ENCODE results near the gene SLC39A11.

Gene SLC39A11

GRCh38 chr17:72771734-72772133, 320.8 kb downstream of the SLC39A11 start:
- no CpG with 5 or more reads among the region's 3 CpGs for WGBS
- Histone ChIP-seq H3K18ac (ENCODE audit: low read depth in 1 of 2, low read length in 2 of 2) (no peak overlapping the region), H3K4me1 (ENCODE audit: control insufficient read depth, insufficient read depth, low read depth, low read length) (no peaks in the 10 kb centered on the region), H3K9me3 (ENCODE audit: control insufficient read depth, low read length) (no peaks in the 10 kb centered on the region), H3K4me3 (ENCODE audit: insufficient read depth in 1 of 2, low read depth in 1 of 2, low read length in 2 of 2) (no peak overlapping the region), H3K9ac (ENCODE audit: low read length) (no peak overlapping the region), H3K27me3 (ENCODE audit: control insufficient read depth in 1 of 2, insufficient read depth in 1 of 2, low read length in 2 of 2) (no peaks in the 10 kb centered on the region), H2BK120ac (ENCODE audit: low read depth, low read length) (no peak overlapping the region), H4K8ac (ENCODE audit: low read length) (no peak overlapping the region), H2AK5ac (ENCODE audit: low read length, severe bottlenecking) (no peak overlapping the region), H3K27ac (ENCODE audit: low read length, poor library complexity, severe bottlenecking) (no peak overlapping the region), H3K4me2 (ENCODE audit: low read length, poor library complexity, severe bottlenecking) (no peak overlapping the region), H2BK15ac (ENCODE audit: low read depth, poor library complexity, severe bottlenecking) (no peak overlapping the region), H3K23ac (ENCODE audit: low read length in 2 of 2) (no peak overlapping the region), H3K79me1 (replicated peaks; ENCODE audit: low read length, poor library complexity, severe bottlenecking) (no peaks in the 10 kb centered on the region), H2BK12ac (ENCODE audit: low read length in 2 of 2) (no peak overlapping the region), H4K91ac (ENCODE audit: low read length) (no peak overlapping the region), H2BK5ac (ENCODE audit: low read depth, low read length, poor library complexity, severe bottlenecking) (no peak overlapping the region), H3K14ac (ENCODE audit: low read length in 2 of 2) (no peak overlapping the region), H3K4ac (ENCODE audit: low read depth in 1 of 2, low read length in 2 of 2) (no peak overlapping the region), H3K36me3 (ENCODE audit: control insufficient read depth in 1 of 2, insufficient read depth in 2 of 2, low read depth in 1 of 2, low read length in 2 of 2) (peaks cover 4 to 8% of the 10 kb centered on the region in 2 experiments), H2AFZ (ENCODE audit: low read depth, low read length) (no peak overlapping the region)
- no peak for DNase-seq

DNA sequence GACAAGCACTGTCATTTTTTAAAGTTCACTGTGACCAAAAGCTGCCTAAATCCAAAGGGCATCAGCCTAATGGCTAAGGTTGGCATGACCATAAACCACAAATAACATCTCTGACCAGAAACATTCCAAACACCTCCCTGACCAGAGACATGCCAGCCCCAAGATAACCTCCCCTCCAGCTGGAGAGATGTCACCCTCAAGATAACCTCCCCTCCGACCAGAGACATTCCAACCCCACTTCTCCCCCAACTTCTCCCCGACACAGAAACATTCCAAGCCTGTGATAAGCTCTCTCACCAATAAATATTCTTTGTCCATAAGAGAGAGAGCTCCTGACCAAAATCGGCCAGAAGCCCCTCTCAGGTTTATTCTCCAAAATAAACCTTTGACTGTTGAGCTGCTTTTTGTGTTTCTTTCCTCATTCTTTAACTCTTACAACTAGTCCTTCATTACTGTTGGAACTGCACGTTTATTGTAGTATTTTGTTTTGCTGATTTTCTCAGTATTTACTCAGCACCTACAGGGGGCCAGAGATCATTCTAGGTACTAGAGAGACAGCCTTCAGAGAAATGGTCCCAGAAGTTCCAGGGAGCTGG, 325.6 kb downstream of the SLC39A11 start:
- no peaks in the 10 kb centered on the region for H3K4me1 ChIP-seq (ENCODE audit: control insufficient read depth, insufficient read depth, low read depth, low read length)
- H3K27me3 ChIP-seq (ENCODE audit: control insufficient read depth in 1 of 2, insufficient read depth in 1 of 2, low read length in 2 of 2) = no peaks in the 10 kb centered on the region
- H3K23ac ChIP-seq (ENCODE audit: low read length in 2 of 2) = no peak overlapping the region
- no peak overlapping the region for H3K4me2 ChIP-seq (ENCODE audit: low read length, poor library complexity, severe bottlenecking)
- H2BK5ac ChIP-seq (ENCODE audit: low read depth, low read length, poor library complexity, severe bottlenecking) = no peak overlapping the region
- H3K4ac ChIP-seq (ENCODE audit: low read depth in 1 of 2, low read length in 2 of 2) = no peak overlapping the region
- H2BK15ac ChIP-seq (ENCODE audit: low read depth, poor library complexity, severe bottlenecking) = no peak overlapping the region
- H3K79me1 ChIP-seq (replicated peaks; ENCODE audit: low read length, poor library complexity, severe bottlenecking) = no peaks in the 10 kb centered on the region
- H2AFZ ChIP-seq (ENCODE audit: low read depth, low read length) = no peak overlapping the region
- no peak overlapping the region for H3K4me3 ChIP-seq (ENCODE audit: insufficient read depth in 1 of 2, low read depth in 1 of 2, low read length in 2 of 2)
- WGBS = 80% methylated on average over 4 of the region's 4 CpGs
- H2BK120ac ChIP-seq (ENCODE audit: low read depth, low read length) = no peak overlapping the region
- no peak for DNase-seq
- H4K91ac ChIP-seq (ENCODE audit: low read length) = no peak overlapping the region
- no peaks in the 10 kb centered on the region for H3K9me3 ChIP-seq (ENCODE audit: control insufficient read depth, low read length)
- no peak overlapping the region for H3K27ac ChIP-seq (ENCODE audit: low read length, poor library complexity, severe bottlenecking)
- no peak overlapping the region for H2AK5ac ChIP-seq (ENCODE audit: low read length, severe bottlenecking)
- H3K36me3 ChIP-seq (ENCODE audit: control insufficient read depth in 1 of 2, insufficient read depth in 2 of 2, low read depth in 1 of 2, low read length in 2 of 2) = peaks cover 4 to 8% of the 10 kb centered on the region in 2 experiments
- H2BK12ac ChIP-seq (ENCODE audit: low read length in 2 of 2) = no peak overlapping the region
- no peak overlapping the region for H3K9ac ChIP-seq (ENCODE audit: low read length)
- H3K14ac ChIP-seq (ENCODE audit: low read length in 2 of 2) = no peak overlapping the region
- no peak overlapping the region for H4K8ac ChIP-seq (ENCODE audit: low read length)
- H3K18ac ChIP-seq (ENCODE audit: low read depth in 1 of 2, low read length in 2 of 2) = no peak overlapping the region

DNA sequence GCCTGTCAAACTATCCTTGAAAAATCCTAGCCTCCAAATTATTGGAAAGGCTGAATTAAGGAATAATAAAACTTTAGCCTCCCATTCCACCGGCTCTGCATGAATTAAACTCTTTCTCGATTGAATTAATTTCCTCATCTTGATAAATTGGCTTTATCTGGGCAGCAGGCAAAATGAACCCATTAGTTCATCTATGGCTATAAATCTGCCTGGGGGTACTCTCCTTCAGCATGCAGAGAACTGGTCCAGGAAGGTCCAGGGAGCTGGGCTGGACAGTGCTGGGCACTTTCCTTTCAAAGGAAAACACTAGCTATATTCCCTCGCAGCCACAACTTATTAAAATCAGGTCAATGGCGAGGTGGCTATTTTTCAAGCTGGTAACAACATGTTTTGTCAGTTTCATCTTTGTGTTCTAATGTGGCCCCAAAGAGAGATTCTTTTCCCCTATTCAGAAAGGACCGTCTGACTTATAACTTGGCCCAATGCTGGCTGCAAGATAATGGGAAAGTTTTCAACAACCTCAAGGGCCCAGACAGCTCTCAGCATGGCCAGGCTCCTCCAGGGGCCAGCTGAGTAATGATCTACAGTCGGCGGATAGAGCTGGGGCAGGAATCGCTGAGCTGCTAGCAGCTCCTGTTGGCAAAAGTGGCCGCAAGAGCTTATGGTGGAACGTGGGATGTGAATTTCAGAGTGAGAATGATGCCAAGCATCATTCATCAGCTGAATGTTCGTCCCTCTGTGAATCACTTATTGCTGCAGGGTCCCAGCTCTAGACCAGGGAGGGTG, 326.9 kb downstream of the SLC39A11 start:
- no peak overlapping the region for H3K18ac ChIP-seq (ENCODE audit: low read depth in 1 of 2, low read length in 2 of 2)
- no peak overlapping the region for H3K4me2 ChIP-seq (ENCODE audit: low read length, poor library complexity, severe bottlenecking)
- H2BK5ac ChIP-seq (ENCODE audit: low read depth, low read length, poor library complexity, severe bottlenecking) = no peak overlapping the region

DNA sequence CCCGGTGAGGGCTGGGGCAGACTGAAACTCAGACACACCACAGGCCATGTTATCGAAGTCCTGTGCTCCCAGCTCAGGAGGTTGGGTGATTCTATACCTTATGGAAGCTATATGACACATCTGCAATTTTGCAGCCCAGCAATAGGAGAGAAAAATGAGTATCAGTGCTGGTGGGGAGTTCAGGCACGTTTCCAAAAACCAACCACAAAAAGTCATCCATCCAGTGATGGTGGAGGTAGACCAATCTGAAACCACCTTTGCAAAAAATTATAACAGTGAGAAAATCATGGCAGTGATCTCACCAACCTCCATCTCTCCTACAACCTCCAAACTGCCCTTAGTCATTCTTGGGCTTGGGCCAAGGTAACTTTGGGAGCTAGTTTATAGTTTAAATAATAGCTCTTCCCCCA, 327.9 kb downstream of the SLC39A11 start:
- Histone ChIP-seq H2BK5ac (ENCODE audit: low read depth, low read length, poor library complexity, severe bottlenecking) (no peak overlapping the region), H3K23ac (ENCODE audit: low read length in 2 of 2) (no peak overlapping the region), H3K4me3 (ENCODE audit: insufficient read depth in 1 of 2, low read depth in 1 of 2, low read length in 2 of 2) (no peak overlapping the region), H3K79me1 (replicated peaks; ENCODE audit: low read length, poor library complexity, severe bottlenecking) (no peaks in the 10 kb centered on the region), H3K9ac (ENCODE audit: low read length) (no peak overlapping the region), H2BK15ac (ENCODE audit: low read depth, poor library complexity, severe bottlenecking) (no peak overlapping the region), H2AFZ (ENCODE audit: low read depth, low read length) (no peak overlapping the region), H2BK120ac (ENCODE audit: low read depth, low read length) (no peak overlapping the region), H3K9me3 (ENCODE audit: control insufficient read depth, low read length) (no peaks in the 10 kb centered on the region), H3K14ac (ENCODE audit: low read length in 2 of 2) (no peak overlapping the region), H2BK12ac (ENCODE audit: low read length in 2 of 2) (no peak overlapping the region), H3K27ac (ENCODE audit: low read length, poor library complexity, severe bottlenecking) (no peak overlapping the region), H4K91ac (ENCODE audit: low read length) (no peak overlapping the region), H3K4ac (ENCODE audit: low read depth in 1 of 2, low read length in 2 of 2) (no peak overlapping the region), H3K4me2 (ENCODE audit: low read length, poor library complexity, severe bottlenecking) (no peak overlapping the region), H4K8ac (ENCODE audit: low read length) (no peak overlapping the region), H3K36me3 (ENCODE audit: control insufficient read depth in 1 of 2, insufficient read depth in 2 of 2, low read depth in 1 of 2, low read length in 2 of 2) (no peaks in the 10 kb centered on the region), H2AK5ac (ENCODE audit: low read length, severe bottlenecking) (no peak overlapping the region), H3K27me3 (ENCODE audit: control insufficient read depth in 1 of 2, insufficient read depth in 1 of 2, low read length in 2 of 2) (no peaks in the 10 kb centered on the region), H3K18ac (ENCODE audit: low read depth in 1 of 2, low read length in 2 of 2) (no peak overlapping the region), H3K4me1 (ENCODE audit: control insufficient read depth, insufficient read depth, low read depth, low read length) (no peaks in the 10 kb centered on the region)
- DNase-seq = no peak
- WGBS = 73% methylated on average over 3 of the region's 3 CpGs

More for the DNA sequence above, 326.9 kb downstream of the SLC39A11 start:
- Histone ChIP-seq H3K36me3 (ENCODE audit: control insufficient read depth in 1 of 2, insufficient read depth in 2 of 2, low read depth in 1 of 2, low read length in 2 of 2) (peaks cover 3 to 4% of the 10 kb centered on the region in 2 experiments), H2AFZ (ENCODE audit: low read depth, low read length) (no peak overlapping the region), H3K23ac (ENCODE audit: low read length in 2 of 2) (no peak overlapping the region), H2BK120ac (ENCODE audit: low read depth, low read length) (no peak overlapping the region), H2BK15ac (ENCODE audit: low read depth, poor library complexity, severe bottlenecking) (no peak overlapping the region), H3K14ac (ENCODE audit: low read length in 2 of 2) (no peak overlapping the region), H3K4me3 (ENCODE audit: insufficient read depth in 1 of 2, low read depth in 1 of 2, low read length in 2 of 2) (no peak overlapping the region), H4K8ac (ENCODE audit: low read length) (no peak overlapping the region), H3K4me1 (ENCODE audit: control insufficient read depth, insufficient read depth, low read depth, low read length) (no peaks in the 10 kb centered on the region), H3K9me3 (ENCODE audit: control insufficient read depth, low read length) (no peaks in the 10 kb centered on the region), H2BK12ac (ENCODE audit: low read length in 2 of 2) (no peak overlapping the region), H3K9ac (ENCODE audit: low read length) (no peak overlapping the region), H2AK5ac (ENCODE audit: low read length, severe bottlenecking) (no peak overlapping the region), H3K27ac (ENCODE audit: low read length, poor library complexity, severe bottlenecking) (no peak overlapping the region), H3K79me1 (replicated peaks; ENCODE audit: low read length, poor library complexity, severe bottlenecking) (no peaks in the 10 kb centered on the region), H3K4ac (ENCODE audit: low read depth in 1 of 2, low read length in 2 of 2) (no peak overlapping the region), H4K91ac (ENCODE audit: low read length) (no peak overlapping the region), H3K27me3 (ENCODE audit: control insufficient read depth in 1 of 2, insufficient read depth in 1 of 2, low read length in 2 of 2) (no peaks in the 10 kb centered on the region)
- 93% methylated on average over 11 of the region's 11 CpGs for WGBS
- DNase-seq = no peak

Data from mesenchymal stem cell (in vitro differentiated cells and primary cell).